Gastrocnemius medialis (tissue), 4 donors: ENCODE results near the gene CDKN2B-AS1.

Experiments
- POLR2A ChIP-seq, 2 donors: fragments of 450-650 bp; IDR thresholded peaks; one replicate each; pipeline ENCODE4 v1.6.1; 2017; ENCODE audit warnings: antibody characterized with exemption in 2 of 2, mild to moderate bottlenecking in 2 of 2, moderate library complexity in 2 of 2
- TF ChIP-seq, protein P1 (sequence below), 5 experiments: fragments of 450-650 bp in 3 of 5; fragments of 200-600 bp in 2 of 5; sonication (generic) in 2 of 5; IDR thresholded peaks in 4 of 5; conservative IDR thresholded peaks in 1 of 5; 1 replicate in 4 of 5; 2 replicates in 1 of 5; pipeline ENCODE4 v1.5.1; 2016 to 2019; ENCODE audit warnings: antibody characterized with exemption in 5 of 5, mild to moderate bottlenecking in 3 of 5, moderate library complexity in 3 of 5

DNA sequence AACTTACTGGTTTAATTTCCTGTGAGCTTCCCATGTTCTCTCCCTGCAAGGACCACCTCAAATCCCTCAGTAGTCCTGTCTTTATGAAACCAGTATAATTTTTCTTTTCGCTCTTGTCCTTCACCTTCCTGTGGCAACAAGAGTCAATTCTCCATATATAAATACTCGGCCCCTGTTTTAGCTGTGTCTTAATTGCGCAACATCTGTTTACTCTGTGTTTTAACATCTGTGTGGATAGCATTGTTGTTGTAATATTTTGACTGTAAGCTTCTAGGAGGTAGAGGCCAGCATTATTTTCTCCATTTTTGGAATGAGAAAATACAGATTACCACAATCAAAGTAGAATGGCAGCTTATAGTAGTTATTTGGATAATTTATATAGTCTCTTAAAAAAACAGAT is 44.7 kb downstream of the CDKN2B-AS1 start:
- TF ChIP-seq, protein P1, sequence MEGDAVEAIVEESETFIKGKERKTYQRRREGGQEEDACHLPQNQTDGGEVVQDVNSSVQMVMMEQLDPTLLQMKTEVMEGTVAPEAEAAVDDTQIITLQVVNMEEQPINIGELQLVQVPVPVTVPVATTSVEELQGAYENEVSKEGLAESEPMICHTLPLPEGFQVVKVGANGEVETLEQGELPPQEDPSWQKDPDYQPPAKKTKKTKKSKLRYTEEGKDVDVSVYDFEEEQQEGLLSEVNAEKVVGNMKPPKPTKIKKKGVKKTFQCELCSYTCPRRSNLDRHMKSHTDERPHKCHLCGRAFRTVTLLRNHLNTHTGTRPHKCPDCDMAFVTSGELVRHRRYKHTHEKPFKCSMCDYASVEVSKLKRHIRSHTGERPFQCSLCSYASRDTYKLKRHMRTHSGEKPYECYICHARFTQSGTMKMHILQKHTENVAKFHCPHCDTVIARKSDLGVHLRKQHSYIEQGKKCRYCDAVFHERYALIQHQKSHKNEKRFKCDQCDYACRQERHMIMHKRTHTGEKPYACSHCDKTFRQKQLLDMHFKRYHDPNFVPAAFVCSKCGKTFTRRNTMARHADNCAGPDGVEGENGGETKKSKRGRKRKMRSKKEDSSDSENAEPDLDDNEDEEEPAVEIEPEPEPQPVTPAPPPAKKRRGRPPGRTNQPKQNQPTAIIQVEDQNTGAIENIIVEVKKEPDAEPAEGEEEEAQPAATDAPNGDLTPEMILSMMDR (IDR thresholded peaks at IDR 0.05 in 4 of 5, conservative IDR thresholded peaks at IDR 0.05 in 1 of 5): no peak
- no peak for TF ChIP-seq POLR2A (IDR thresholded peaks at IDR 0.05)
